Testis (tissue), 3 donors: Measurements from ENCODE around the gene TAS2R46. TPM values are rescaled to one million over a fixed set of nuclear protein-coding genes. Genes with fewer than 3 reads are reported as not detected.

Experiments
- DNase-seq: peaks from one replicate; pipeline ENCODE4 v3.0.0-alpha.2; 2019
- H3K27ac ChIP-seq, 2 donors: fragments of 200-600 bp; sonication (generic); one replicate each; pipeline ENCODE4 v1.5.1; 2019
- H3K27me3 ChIP-seq: fragments of 200-600 bp; sonication (generic); one replicate; pipeline ENCODE4 v1.5.1; 2019
- H3K36me3 ChIP-seq: fragments of 200-600 bp; sonication (generic); one replicate; pipeline ENCODE4 v1.5.1; 2017; ENCODE audit warnings: low read depth; ENCODE audit errors: missing control alignments
- H3K4me1 ChIP-seq: fragments of 200-600 bp; sonication (generic); one replicate; pipeline ENCODE4 v1.5.1; 2019
- H3K4me3 ChIP-seq, 2 donors: fragments of 200-600 bp; sonication (generic); one replicate each; pipeline ENCODE4 v1.5.1; 2017 to 2019
- H3K9me3 ChIP-seq: fragments of 200-600 bp; sonication (generic); one replicate; pipeline ENCODE4 v1.5.1; 2017
- POLR2A ChIP-seq: fragments of 450-650 bp; IDR thresholded peaks from one replicate; pipeline ENCODE4 v1.6.1; 2017; ENCODE audit warnings: antibody characterized with exemption, mild to moderate bottlenecking, moderate library complexity
- WGBS, 2 donors: methylation state at CpG; one replicate each; pipeline ENCODE4 v1.1.5; 2018; 5-methylcytosine and 5-hydroxymethylcytosine counted together
- intact Hi-C: fragments of 100-400 bp; cut with DNase I; formaldehyde crosslinking; loops from one replicate; pipeline ENCODE4 v1.15.1; 2023; ENCODE audit warnings: low total_unique reads
- polyA plus RNA-seq: library from polyadenylated mRNA; stranded (reverse); fragments of 350-450 nt; fragmentation: Illumina TruSeq; extraction: RNeasy Lipid Tissue Mini Kit (QIAGEN cat#74804); gene quantifications from one replicate; pipeline ENCODE4 v1.2.3, GENCODE V29; 2014; ENCODE audit warnings: low read depth, low replicate concordance; ENCODE audit not compliant: insufficient read depth
- total RNA-seq, 2 donors: library from RNA; depleted of rRNA; stranded (reverse); fragments of >200 nt; gene quantifications; one replicate each; pipeline ENCODE4 v1.2.3, GENCODE V29; 2016
- TF ChIP-seq, protein P1 (sequence below), 3 experiments: fragments of 450-650 bp in 2 of 3; fragments of 200-600 bp in 1 of 3; sonication (generic) in 1 of 3; IDR thresholded peaks; one replicate each; pipeline ENCODE4 v1.5.1; 2016 to 2019; ENCODE audit warnings: antibody characterized with exemption in 3 of 3, mild to moderate bottlenecking in 2 of 3, moderate library complexity in 1 of 3

The TAS2R46 gene
- total and polyA plus RNA-seq, 3 donors from 2014 or later, result 3.2 to 5.4 TPM; not detected in 1

DNA sequence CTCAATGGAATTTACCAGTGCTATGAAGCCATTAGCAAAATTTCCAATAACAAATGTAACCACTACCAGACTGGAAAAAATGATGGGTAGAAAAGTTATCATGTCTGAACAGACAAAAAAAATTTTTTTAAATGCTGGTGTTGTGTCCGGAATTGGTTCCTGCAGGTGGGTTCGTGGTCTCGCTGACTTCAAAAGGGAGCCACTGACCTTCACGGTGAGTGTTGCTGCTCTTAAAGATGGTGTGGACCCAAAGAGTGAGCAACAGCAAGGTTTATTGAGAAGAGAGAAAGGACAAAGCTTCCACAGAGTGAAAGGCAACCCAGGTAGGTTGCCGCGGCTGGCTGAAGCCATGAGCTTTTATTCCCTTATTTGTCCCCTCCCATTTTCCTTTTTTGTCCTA, 30.0 kb upstream of the TAS2R46 start, which contains the start of gene TAS2R43:
Gene TAS2R43 (minus strand): TSS at position 186 of the 400 bp plus-strand sequence. CDS start 84 bp downstream, at position 102.
- WGBS, 2 donors, result 63 to 77% methylated on average over 6 of the region's 6 CpGs
- no peaks in the 10 kb centered on the region for H3K9me3 ChIP-seq
- no peak for TF ChIP-seq POLR2A
- TF ChIP-seq, protein P1, sequence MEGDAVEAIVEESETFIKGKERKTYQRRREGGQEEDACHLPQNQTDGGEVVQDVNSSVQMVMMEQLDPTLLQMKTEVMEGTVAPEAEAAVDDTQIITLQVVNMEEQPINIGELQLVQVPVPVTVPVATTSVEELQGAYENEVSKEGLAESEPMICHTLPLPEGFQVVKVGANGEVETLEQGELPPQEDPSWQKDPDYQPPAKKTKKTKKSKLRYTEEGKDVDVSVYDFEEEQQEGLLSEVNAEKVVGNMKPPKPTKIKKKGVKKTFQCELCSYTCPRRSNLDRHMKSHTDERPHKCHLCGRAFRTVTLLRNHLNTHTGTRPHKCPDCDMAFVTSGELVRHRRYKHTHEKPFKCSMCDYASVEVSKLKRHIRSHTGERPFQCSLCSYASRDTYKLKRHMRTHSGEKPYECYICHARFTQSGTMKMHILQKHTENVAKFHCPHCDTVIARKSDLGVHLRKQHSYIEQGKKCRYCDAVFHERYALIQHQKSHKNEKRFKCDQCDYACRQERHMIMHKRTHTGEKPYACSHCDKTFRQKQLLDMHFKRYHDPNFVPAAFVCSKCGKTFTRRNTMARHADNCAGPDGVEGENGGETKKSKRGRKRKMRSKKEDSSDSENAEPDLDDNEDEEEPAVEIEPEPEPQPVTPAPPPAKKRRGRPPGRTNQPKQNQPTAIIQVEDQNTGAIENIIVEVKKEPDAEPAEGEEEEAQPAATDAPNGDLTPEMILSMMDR (IDR thresholded peaks at IDR 0.05), result no peak
- no peak within 1 kb of the TSS for H3K4me3 ChIP-seq
- H3K4me1 ChIP-seq, result no peaks in the 10 kb centered on the region
- no peak for DNase-seq
- no peak within 1 kb of the TSS for H3K27ac ChIP-seq
- no peaks in the 10 kb centered on the region for H3K27me3 ChIP-seq
- no peaks in the 10 kb centered on the region for H3K36me3 ChIP-seq
- intact Hi-C loops, result no loop called here

DNA sequence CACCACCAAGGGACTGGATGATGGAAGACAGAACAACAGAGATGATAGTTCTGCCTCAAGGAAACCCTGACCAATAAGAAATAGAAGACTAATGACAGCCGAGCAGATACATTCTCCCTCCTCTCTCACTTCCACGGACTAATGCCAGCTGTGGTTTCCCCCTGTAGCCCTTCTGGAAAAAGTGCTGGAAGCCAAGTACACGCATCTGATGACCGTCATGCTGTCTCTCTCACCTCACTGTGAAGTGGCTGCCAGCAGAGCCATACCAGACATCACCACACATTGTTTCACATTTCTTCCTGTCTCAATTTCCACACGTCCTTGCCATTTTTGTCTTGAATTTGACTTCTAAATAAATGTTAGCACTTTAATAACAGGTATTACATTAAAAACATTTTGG, 27.2 kb upstream of the TAS2R46 start:
- WGBS, 2 donors, result 90 to 97% methylated on average over 4 to 5 of the region's 5 CpGs
- no peaks in the 10 kb centered on the region for H3K4me1 ChIP-seq
- intact Hi-C loops, result no loop called here
- no peak overlapping the region for H3K4me3 ChIP-seq
- H3K27ac ChIP-seq, result no peak overlapping the region
- H3K27me3 ChIP-seq, result no peaks in the 10 kb centered on the region
- DNase-seq, result no peak
- no peaks in the 10 kb centered on the region for H3K9me3 ChIP-seq
- TF ChIP-seq, protein P1 (IDR thresholded peaks at IDR 0.05), result no peak
- no peaks in the 10 kb centered on the region for H3K36me3 ChIP-seq

DNA sequence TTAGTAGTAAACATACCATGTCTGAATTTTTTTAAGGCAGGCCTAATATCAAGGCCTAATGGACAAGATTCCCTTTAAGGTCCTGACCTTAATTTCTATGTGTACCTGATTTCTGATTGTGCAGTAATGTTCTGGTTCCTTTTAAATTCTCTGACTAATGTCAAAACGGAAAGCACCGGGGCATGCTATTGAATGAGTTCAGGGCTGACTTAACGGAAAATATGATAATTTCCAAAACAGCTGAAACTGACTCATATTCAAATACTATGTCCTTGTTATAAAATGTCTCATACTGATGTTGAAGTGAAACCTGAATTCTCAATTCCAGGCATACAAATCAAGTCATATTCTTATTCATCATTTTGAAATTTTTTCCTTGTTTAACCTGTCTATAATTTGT, 23.3 kb upstream of the TAS2R46 start:
- 89 to 91% methylated on average over 3 of the region's 3 CpGs for WGBS, 2 donors
- no peak for DNase-seq
- intact Hi-C loops, result no loop called here
- TF ChIP-seq, protein P1 (IDR thresholded peaks at IDR 0.05), result no peak
- no peak for TF ChIP-seq POLR2A
- H3K9me3 ChIP-seq, result no peaks in the 10 kb centered on the region
- H3K36me3 ChIP-seq, result no peaks in the 10 kb centered on the region
- H3K4me1 ChIP-seq, result no peaks in the 10 kb centered on the region
- H3K4me3 ChIP-seq, result no peak overlapping the region
- no peaks in the 10 kb centered on the region for H3K27me3 ChIP-seq
- no peak overlapping the region for H3K27ac ChIP-seq

DNA sequence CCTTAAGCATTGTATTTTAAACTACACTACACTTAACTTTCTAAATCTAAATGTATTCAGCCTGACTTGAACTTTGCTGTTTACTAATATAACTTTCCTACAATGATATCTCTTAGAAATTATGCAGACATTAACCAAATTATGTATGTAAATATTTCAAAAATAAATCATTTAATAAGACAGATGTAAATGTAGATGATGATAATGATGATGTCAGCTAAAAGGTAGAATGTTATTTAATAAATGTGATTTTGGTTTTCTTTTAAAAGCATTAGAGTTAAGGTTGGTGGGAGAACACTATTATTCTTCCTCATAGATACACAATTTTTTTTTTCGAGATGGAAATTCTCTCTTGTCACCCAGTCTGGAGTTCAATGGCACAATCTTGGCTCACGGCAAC, 19.9 kb upstream of the TAS2R46 start:
- 94 to 95% methylated on average over 2 of the region's 2 CpGs for WGBS, 2 donors
- no peaks in the 10 kb centered on the region for H3K27me3 ChIP-seq
- H3K4me1 ChIP-seq, result no peaks in the 10 kb centered on the region
- DNase-seq, result no peak
- H3K9me3 ChIP-seq, result no peaks in the 10 kb centered on the region
- TF ChIP-seq POLR2A, result no peak
- TF ChIP-seq, protein P1 (IDR thresholded peaks at IDR 0.05), result no peak
- intact Hi-C loops, result no loop called here
- H3K36me3 ChIP-seq, result no peaks in the 10 kb centered on the region
- H3K4me3 ChIP-seq, result no peak overlapping the region
- no peak overlapping the region for H3K27ac ChIP-seq

DNA sequence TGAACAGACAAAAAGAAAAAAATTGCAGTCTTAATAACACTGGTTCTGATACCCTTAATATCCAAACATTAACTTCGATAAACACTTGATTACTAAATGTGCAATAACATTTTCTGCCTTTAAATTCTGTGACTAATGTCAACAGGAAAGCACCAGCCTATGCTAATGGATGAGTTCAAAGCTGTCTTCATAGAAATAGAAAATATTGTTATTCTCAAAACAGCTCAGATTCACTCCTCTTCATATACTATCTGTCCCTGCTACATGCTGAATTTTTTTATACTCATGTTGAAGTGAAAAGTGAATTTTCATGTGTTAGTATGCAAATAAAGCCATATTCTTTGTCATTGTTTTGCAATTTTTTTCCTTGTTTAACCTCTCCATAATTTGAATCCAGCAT, 16.2 kb upstream of the TAS2R46 start:
- TF ChIP-seq POLR2A, result no peak
- TF ChIP-seq, protein P1 (IDR thresholded peaks at IDR 0.05), result no peak
- intact Hi-C loops, result no loop called here
- Histone ChIP-seq H3K4me3 (no peak overlapping the region), H3K9me3 (no peaks in the 10 kb centered on the region), H3K36me3 (no peaks in the 10 kb centered on the region), H3K4me1 (no peaks in the 10 kb centered on the region), H3K27me3 (no peaks in the 10 kb centered on the region), H3K27ac (no peak overlapping the region)
- WGBS, 2 donors, result 80 to 100% methylated on average over 1 of the region's 1 CpG
- DNase-seq, result no peak
